CD8-positive, alpha-beta memory T cell (primary cell): ENCODE data around the gene KLHDC10. TPM values are rescaled to one million over a fixed set of nuclear protein-coding genes. Genes with fewer than 3 reads are reported as not detected.
"Not testable (repeated sequence)": the region's sequence is repeated elsewhere in the genome, so short reads cannot be mapped to it uniquely, and the experiment has no call there.

Experiments
- CTCF ChIA-PET: fragments of 350-600 bp; sonication (Branson Sonifier 250); formaldehyde crosslinking; loops from one replicate; lab custom pipeline; 2021; ENCODE audit warnings: antibody characterized with exemption; lab: Charles Lee
- POLR2A ChIA-PET: fragments of 350-600 bp; sonication (Branson Sonifier 250); formaldehyde crosslinking; loops from one replicate; lab custom pipeline; 2021; ENCODE audit warnings: antibody characterized with exemption; lab: Charles Lee
- DNase-seq, 5 donors: peaks; one replicate each; pipeline versions ENCODE4 v3.0.0 to v3.0.0-alpha.2; 2020 to 2022; ENCODE audit warnings: mixed read lengths in 1 of 5
- H3K27ac ChIP-seq: one replicate; pipeline ENCODE4 v1.7.0; 2013; ENCODE audit warnings: low read depth, mild to moderate bottlenecking, low read length, moderate library complexity
- H3K27me3 ChIP-seq: 2 replicates; pipeline ENCODE4 v1.7.0; 2013; ENCODE audit warnings: low read length, mild to moderate bottlenecking; ENCODE audit not compliant: insufficient read depth, poor library complexity, severe bottlenecking
- H3K36me3 ChIP-seq: 2 replicates; pipeline ENCODE4 v1.7.0; 2013; ENCODE audit warnings: mild to moderate bottlenecking, low read length, moderate library complexity; ENCODE audit not compliant: insufficient read depth
- H3K4me1 ChIP-seq: 2 replicates; pipeline ENCODE4 v1.7.0; 2013; ENCODE audit warnings: mild to moderate bottlenecking, low read length, moderate library complexity; ENCODE audit not compliant: insufficient read depth
- H3K4me3 ChIP-seq: 2 replicates; pipeline ENCODE4 v1.7.0; 2013; ENCODE audit warnings: mild to moderate bottlenecking, low read length
- H3K9me3 ChIP-seq: 2 replicates; pipeline ENCODE4 v1.7.0; 2013; ENCODE audit warnings: mild to moderate bottlenecking, low read length
- H3K27ac Mint-ChIP-seq, 8 donors: one replicate each; pipeline ENCODE4 v1.8.0; 2020 to 2021; ENCODE audit warnings: mixed read lengths in 8 of 8, mild to moderate bottlenecking in 6 of 8, inconsistent platforms in 3 of 8, moderate library complexity in 3 of 8
- H3K27me3 Mint-ChIP-seq, 2 donors: one replicate each; pipeline ENCODE4 v1.8.0; 2020 to 2021; ENCODE audit warnings: mixed read lengths in 2 of 2, mild to moderate bottlenecking in 1 of 2, moderate library complexity in 1 of 2
- H3K36me3 Mint-ChIP-seq, 3 donors: one replicate each; pipeline ENCODE4 v1.8.0; 2020 to 2021; ENCODE audit warnings: mixed read lengths in 3 of 3, inconsistent platforms in 1 of 3, mild to moderate bottlenecking in 1 of 3
- H3K4me1 Mint-ChIP-seq, 3 donors: one replicate each; pipeline ENCODE4 v1.8.0; 2020 to 2021; ENCODE audit warnings: mixed read lengths in 3 of 3, inconsistent platforms in 1 of 3, mild to moderate bottlenecking in 1 of 3
- H3K4me3 Mint-ChIP-seq, 7 donors: one replicate each; pipeline ENCODE4 v1.8.0; 2020 to 2021; ENCODE audit warnings: mixed read lengths in 7 of 7, mild to moderate bottlenecking in 6 of 7, moderate library complexity in 4 of 7, inconsistent platforms in 2 of 7
- H3K9me3 Mint-ChIP-seq, 5 donors: one replicate each; pipeline ENCODE4 v1.8.0; 2020 to 2022; ENCODE audit warnings: mixed read lengths in 5 of 5, mild to moderate bottlenecking in 3 of 5, moderate library complexity in 2 of 5, inconsistent platforms in 1 of 5
- polyA plus RNA-seq: library from polyadenylated mRNA; unstranded; fragments of 300-500 nt; fragmentation: Illumina TruSeq; gene quantifications from one replicate; pipeline ENCODE4 v1.2.3, GENCODE V29; 2021
- total RNA-seq, 2 experiments: library from RNA; stranded (reverse); gene quantifications; one replicate each; pipeline ENCODE4 v1.2.3, GENCODE V29; 2021

The KLHDC10 gene
- total and polyA plus RNA-seq, 3 experiments from 2014 or later = 2.2 to 19.2 (median 18.7) TPM

DNA sequence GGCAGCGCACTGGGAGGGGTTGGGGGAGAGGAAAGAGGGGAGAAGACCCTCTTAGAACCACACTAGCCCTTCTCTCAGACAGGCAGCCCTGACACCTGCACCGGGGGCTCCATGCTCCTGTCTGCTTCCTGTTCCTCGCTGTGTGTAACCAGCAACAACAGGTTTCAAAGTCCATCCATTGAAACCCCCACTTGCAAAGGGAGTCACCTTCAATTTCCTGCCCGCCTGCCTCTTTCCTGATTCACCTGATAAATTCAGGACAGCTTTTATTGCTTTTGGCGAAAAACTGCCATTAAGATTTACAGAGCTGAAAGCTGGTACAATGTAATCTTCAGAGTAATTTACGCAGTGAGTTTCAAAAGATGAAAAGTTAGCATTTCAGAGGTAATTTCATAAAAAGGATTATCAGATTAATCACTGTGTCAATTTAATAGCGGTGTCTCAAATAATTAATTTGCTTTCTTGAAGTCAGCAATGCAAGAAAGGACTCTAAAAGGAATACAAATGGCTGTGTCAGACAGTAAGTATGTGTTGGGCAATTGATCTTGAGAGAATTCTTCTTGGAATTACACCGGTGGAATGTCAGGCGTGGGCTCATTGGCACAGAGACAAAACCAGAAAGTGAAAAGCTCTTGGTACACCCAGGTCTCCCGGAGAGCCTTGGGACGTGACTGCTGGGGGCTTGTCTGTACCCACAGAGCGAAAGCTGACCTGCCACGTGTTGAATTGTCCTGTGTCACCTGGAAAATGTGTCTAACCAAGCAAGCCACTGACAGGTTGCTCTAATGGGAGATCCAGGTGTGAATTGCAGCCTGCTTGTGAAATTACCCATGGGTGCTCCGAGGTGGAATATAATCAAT lies 74.2 kb downstream of the KLHDC10 start:
- Mint-ChIP-seq H3K27me3 (peaks cover 0 to 1% of the 10 kb centered on the region in 2 donors), H3K9me3 (no peaks in the 10 kb centered on the region), H3K4me1 (peaks cover 5 to 15% (median 9%) of the 10 kb centered on the region in 3 donors), H3K36me3 (peaks cover 0 to 3% (median 2%) of the 10 kb centered on the region in 3 donors), H3K27ac (no peak overlapping the region), H3K4me3 (no peak overlapping the region)
- Histone ChIP-seq H3K4me1 (peaks cover 12% of the 10 kb centered on the region), H3K9me3 (no peaks in the 10 kb centered on the region), H3K36me3 (no peaks in the 10 kb centered on the region), H3K27me3 (no peaks in the 10 kb centered on the region), H3K4me3 (no peak overlapping the region), H3K27ac (no peak overlapping the region)
- ChIA-PET CTCF (no interaction called here), POLR2A (no interaction called here)
- DNase-seq = no peak

DNA sequence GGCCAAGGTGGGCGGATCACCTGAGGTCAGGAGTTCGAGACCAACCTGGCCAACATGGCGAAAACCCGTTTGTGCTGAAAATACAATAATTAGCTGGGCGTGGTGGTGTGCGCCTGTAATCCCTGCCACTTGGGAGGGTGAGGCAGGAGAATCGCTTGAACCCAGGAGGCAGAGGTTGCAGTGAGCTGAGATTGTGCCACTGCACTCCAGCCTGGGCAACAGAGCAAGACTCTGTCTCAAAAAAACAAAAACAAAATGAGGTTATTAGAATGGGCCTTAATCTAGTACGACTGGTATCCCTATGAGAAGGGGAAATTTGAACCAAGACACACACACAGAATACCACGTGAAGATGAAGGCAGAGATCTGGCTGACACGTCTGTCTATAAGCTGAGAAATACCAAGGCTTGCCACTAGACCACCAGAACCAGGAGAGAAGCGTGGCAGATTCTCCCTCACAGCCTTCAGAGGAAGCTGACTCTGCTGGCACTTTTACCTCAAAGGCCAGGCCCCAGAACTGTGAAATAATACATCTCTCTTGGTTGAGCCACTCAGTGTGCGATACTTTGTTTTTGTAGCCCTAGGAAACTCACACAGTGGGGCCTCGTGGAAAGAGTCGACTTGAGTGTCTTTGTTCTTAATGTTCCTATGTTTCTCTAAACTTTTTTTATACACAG lies 75.2 kb downstream of the KLHDC10 start:
- Histone ChIP-seq H3K27ac (no peak overlapping the region), H3K4me1 (peaks cover 12% of the 10 kb centered on the region), H3K4me3 (no peak overlapping the region), H3K9me3 (no peaks in the 10 kb centered on the region), H3K27me3 (no peaks in the 10 kb centered on the region), H3K36me3 (no peaks in the 10 kb centered on the region)
- H3K4me1 Mint-ChIP-seq = peaks cover 0 to 8% (median 2%) of the 10 kb centered on the region in 3 donors
- ChIA-PET POLR2A (interaction anchor here (0.7 kb wide), 1 partner anchor 9 kb away, joined by 4 read pairs; no protein-coding TSS in a partner anchor), CTCF (no interaction called here)
- peak overlapping the region in 2 of 8 donors; percentile 3 to 7 for H3K27ac Mint-ChIP-seq
- no peak overlapping the region for H3K4me3 Mint-ChIP-seq
- peaks cover 0 to 1% of the 10 kb centered on the region in 2 donors for H3K27me3 Mint-ChIP-seq
- H3K9me3 Mint-ChIP-seq = no peaks in the 10 kb centered on the region
- peaks cover 0 to 1% (median 0%) of the 10 kb centered on the region in 3 donors for H3K36me3 Mint-ChIP-seq
- no peak for DNase-seq

DNA sequence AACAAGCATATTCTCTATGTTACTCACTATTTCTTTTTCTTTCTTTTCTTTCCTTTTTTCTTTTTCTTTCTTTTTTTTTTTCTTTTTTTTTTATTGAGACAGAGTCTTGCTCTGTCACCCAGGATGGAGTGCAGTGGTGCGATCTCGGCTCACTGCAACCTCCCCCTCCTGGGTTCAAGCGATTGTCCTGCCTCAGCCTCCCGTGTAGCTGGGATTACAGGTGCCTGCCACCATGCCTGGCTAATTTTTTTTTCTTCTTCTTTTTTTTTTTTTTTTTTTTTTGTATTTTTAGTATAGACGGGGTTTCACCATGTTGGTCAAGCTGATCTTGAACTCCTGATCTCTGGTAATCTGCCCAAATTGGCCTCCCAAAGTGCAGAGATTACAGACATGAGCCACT lies 75.8 kb downstream of the KLHDC10 start:
- POLR2A ChIA-PET = interaction anchor here (0.7 kb wide), 1 partner anchor 9 kb away, joined by 4 read pairs; no protein-coding TSS in a partner anchor
- H3K4me3 Mint-ChIP-seq, H3K27ac ChIP-seq, H3K27me3 Mint-ChIP-seq, H3K4me1 Mint-ChIP-seq, DNase-seq, H3K4me3 ChIP-seq, H3K4me1 ChIP-seq, H3K36me3 Mint-ChIP-seq, H3K36me3 ChIP-seq, H3K9me3 ChIP-seq, CTCF ChIA-PET, H3K27me3 ChIP-seq, H3K9me3 Mint-ChIP-seq: not testable (repeated sequence)
- H3K27ac Mint-ChIP-seq = peak overlapping the region in 1 of 8 donors; percentile 3

DNA sequence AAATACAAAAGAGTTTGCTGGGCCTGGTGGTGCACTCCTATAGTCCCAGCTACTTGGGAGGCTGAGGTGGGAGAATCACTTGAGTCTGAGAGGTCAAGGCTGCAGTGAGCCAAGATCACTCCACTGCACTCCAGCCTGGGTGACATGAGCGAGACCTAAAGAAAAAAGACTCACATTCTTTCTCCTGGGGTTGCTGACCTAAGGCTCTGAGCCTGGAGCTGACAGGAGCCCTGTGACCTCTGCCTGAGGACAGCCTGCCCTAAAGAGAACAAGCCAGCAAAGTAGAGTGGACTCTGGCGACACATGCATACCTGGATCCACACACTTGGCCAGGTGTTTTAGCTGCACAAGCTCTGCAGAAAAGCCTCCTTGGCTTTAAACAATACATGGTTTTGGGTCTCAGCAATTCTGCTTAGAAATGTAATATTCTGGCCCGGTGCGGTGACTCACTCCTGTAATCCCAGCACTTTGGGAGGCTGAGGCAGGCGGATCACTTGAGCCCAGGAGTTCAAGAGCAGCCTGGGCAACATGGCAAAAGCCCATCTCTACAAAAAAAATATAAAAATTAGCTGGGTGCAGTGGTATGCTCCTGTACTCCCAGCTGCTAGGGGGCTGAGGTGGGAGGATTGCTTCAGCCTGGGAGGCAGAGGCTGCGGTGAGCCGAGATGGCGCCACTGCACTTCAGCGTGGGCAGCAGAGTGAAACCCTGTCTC lies 76.5 kb downstream of the KLHDC10 start:
- Mint-ChIP-seq H3K4me1 (peaks cover 0 to 4% (median 2%) of the 10 kb centered on the region in 3 donors), H3K36me3 (peaks cover 0 to 1% (median 0%) of the 10 kb centered on the region in 3 donors), H3K9me3 (no peaks in the 10 kb centered on the region), H3K27ac (no peak overlapping the region), H3K4me3 (no peak overlapping the region), H3K27me3 (peaks cover 0 to 1% of the 10 kb centered on the region in 2 donors)
- ChIA-PET CTCF (no interaction called here), POLR2A (no interaction called here)
- peaks cover 3% of the 10 kb centered on the region for H3K9me3 ChIP-seq
- H3K4me1 ChIP-seq = peaks cover 3% of the 10 kb centered on the region
- no peaks in the 10 kb centered on the region for H3K27me3 ChIP-seq
- H3K27ac ChIP-seq = no peak overlapping the region
- no peak overlapping the region for H3K4me3 ChIP-seq
- H3K36me3 ChIP-seq = no peaks in the 10 kb centered on the region
- no peak for DNase-seq

DNA sequence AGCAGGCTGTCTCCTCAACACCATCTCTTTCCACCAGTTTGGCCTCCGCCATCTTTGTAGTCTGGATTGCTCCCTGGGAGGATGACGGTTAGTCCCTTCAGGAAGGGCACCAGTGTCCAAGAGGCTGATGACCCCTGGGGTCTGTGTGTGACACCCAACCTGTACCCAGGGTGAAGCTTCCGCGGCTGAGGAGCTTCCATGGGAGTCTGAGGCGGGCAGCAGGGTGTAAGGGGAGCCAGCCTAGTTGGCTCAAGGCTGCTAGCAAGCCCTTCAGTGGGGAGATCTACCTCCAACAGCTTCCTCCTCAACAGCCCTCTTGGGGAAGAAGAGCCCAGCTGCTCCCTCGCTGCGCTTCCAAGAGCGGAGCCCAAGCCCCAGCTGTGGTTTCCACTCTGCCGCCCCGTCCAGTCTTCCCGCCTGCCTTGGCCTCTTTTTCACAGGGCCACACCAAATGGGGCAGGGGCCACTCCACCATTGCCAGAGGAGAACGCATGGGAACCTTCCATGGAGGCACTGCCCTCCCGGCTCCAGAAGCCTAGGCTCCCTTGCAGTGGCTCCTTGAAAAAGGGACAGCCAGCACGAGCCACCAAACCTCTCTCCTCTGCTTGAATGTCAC lies 77.5 kb downstream of the KLHDC10 start:
- Mint-ChIP-seq H3K4me3 (peak overlapping the region in 1 of 7 donors; percentile 51), H3K9me3 (no peaks in the 10 kb centered on the region), H3K4me1 (peaks cover 0 to 4% (median 2%) of the 10 kb centered on the region in 3 donors), H3K36me3 (peaks cover 0 to 1% (median 0%) of the 10 kb centered on the region in 3 donors), H3K27me3 (peaks cover 0 to 1% of the 10 kb centered on the region in 2 donors), H3K27ac (peak overlapping the region in 2 of 8 donors; percentile 7 to 53)
- ChIA-PET CTCF (no interaction called here), POLR2A (no interaction called here)
- Histone ChIP-seq H3K27ac (no peak overlapping the region), H3K36me3 (no peaks in the 10 kb centered on the region), H3K4me3 (no peak overlapping the region), H3K27me3 (no peaks in the 10 kb centered on the region), H3K4me1 (peaks cover 1% of the 10 kb centered on the region), H3K9me3 (peaks cover 6% of the 10 kb centered on the region)
- no peak for DNase-seq

DNA sequence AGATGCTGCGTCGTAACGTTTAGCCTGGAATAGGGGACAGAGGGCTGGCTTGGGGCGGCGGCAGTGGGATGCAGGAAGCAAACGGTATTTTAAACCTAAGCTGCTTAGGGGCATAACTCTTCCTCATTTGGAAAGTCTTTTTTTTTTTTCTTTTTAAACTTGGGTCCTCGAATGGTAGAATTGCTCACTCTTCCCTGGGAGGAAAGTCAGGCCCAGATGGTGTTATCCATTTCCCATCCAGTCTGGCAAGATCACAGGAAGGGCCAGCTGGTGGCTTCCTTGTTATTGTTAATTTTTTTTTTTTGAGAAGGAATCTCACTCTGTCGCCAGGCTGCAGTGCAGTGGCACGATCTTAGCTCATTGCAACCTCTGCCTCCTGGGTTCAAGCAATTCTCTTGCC lies 78.2 kb downstream of the KLHDC10 start:
- no peak overlapping the region for H3K27ac ChIP-seq
- peak overlapping the region in 1 of 8 donors; percentile 7 for H3K27ac Mint-ChIP-seq

DNA sequence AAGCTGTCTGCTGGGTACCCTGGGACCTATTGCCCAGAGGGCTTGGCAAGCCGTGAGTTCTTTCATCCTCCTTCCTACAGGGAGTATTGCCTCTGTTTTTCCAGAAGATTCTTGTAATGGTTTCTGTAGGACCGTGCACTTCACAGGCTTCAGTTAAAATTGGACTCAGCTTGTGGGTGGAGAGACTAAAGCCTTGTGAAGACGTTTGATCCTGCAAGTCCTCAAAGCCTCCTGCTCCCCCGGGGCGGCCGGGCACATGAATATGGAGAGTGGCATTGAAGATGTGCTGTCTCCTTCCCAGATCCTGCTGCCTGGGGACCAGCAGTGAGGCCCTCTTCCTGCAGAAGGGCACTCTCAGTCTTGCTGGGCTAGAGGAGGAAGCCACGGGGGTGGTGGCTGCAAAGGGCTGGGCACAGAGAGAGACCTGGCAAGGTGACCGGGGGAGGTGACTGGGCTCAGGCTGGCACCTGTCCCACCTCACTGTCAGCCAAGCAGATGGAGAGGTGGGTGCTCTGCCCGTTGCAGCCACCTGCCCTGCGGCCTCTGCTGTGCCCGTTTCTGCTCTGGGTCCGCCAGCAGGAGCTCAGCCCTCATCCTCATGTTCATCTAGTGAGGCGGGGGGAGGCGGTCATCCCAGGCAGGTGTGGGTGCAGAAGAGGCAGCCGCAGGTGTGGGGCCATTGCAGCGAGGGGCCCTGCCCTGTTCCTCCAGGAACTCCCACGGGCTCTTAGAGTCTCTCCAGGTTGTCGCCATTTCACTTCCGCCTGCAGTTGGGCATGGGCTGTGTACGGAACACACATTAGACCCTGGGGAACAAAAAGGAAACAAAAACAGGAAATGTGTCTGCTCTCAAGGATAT lies 79.2 kb downstream of the KLHDC10 start:
- no peaks in the 10 kb centered on the region for H3K27me3 Mint-ChIP-seq

More for the DNA sequence above, 78.2 kb downstream of the KLHDC10 start:
- CTCF ChIA-PET = no interaction called here
- DNase-seq = no peak
- Histone ChIP-seq H3K4me1 (peaks cover 6% of the 10 kb centered on the region), H3K27me3 (no peaks in the 10 kb centered on the region), H3K9me3 (peaks cover 6% of the 10 kb centered on the region), H3K36me3 (no peaks in the 10 kb centered on the region), H3K4me3 (no peak overlapping the region)
- Mint-ChIP-seq H3K4me3 (no peak overlapping the region), H3K4me1 (peaks cover 0 to 4% (median 2%) of the 10 kb centered on the region in 3 donors), H3K36me3 (no peaks in the 10 kb centered on the region), H3K27me3 (no peaks in the 10 kb centered on the region), H3K9me3 (no peaks in the 10 kb centered on the region)
- POLR2A ChIA-PET = no interaction called here

More for the DNA sequence above, 79.2 kb downstream of the KLHDC10 start:
- no peaks in the 10 kb centered on the region for H3K27me3 ChIP-seq
- peaks cover 6% of the 10 kb centered on the region for H3K4me1 ChIP-seq
- Mint-ChIP-seq H3K36me3 (no peaks in the 10 kb centered on the region), H3K4me3 (no peak overlapping the region), H3K9me3 (no peaks in the 10 kb centered on the region), H3K4me1 (peaks cover 0 to 4% (median 2%) of the 10 kb centered on the region in 3 donors), H3K27ac (no peak overlapping the region)
- peaks cover 6% of the 10 kb centered on the region for H3K9me3 ChIP-seq
- POLR2A ChIA-PET = no interaction called here
- DNase-seq = no peak
- H3K27ac ChIP-seq = no peak overlapping the region
- no peaks in the 10 kb centered on the region for H3K36me3 ChIP-seq
- no peak overlapping the region for H3K4me3 ChIP-seq
- CTCF ChIA-PET = no interaction called here
